HEK293 (cell line): ENCODE results near the gene PYCR2.

Source experiments
- CTCF ChIA-PET: fragments of 350-600 bp; formaldehyde crosslinking; extraction: SDS; loops from one replicate; lab custom pipeline; 2021; ENCODE audit warnings: antibody characterized with exemption; lab: Yijun Ruan, JAX
- POLR2A ChIA-PET: fragments of 300-600 bp; formaldehyde crosslinking; extraction: SDS; loops from one replicate; lab custom pipeline; 2020; ENCODE audit warnings: antibody characterized with exemption, inconsistent platforms; lab: Yijun Ruan, JAX
- H3K27ac ChIP-seq: fragments of 200-500 bp; sonication (Bioruptor generic); 2 replicates; pipeline ENCODE4 v1.5.1; 2014; ENCODE audit warnings: low read depth, low read length, control low read depth, inconsistent platforms; ENCODE audit errors: extremely low read depth
- H3K36me3 ChIP-seq, 2 experiments: fragments of 200-500 bp in 1 of 2; sonication (Bioruptor generic) in 1 of 2; 1 replicate in 1 of 2; 2 replicates in 1 of 2; pipeline ENCODE4 v1.5.1; 2014 to 2017; ENCODE audit warnings: inconsistent platforms in 2 of 2, low read length in 2 of 2; ENCODE audit not compliant: control insufficient read depth in 2 of 2, insufficient read depth in 1 of 2
- H3K4me1 ChIP-seq: fragments of 200-500 bp; sonication (Bioruptor generic); 2 replicates; pipeline ENCODE4 v1.5.1; 2014; ENCODE audit warnings: mild to moderate bottlenecking, low read length, inconsistent platforms; ENCODE audit not compliant: control insufficient read depth, insufficient read depth
- H3K4me3 ChIP-seq: 2 replicates; pipeline ENCODE4 v1.5.1; 2011; ENCODE audit warnings: low read depth, mild to moderate bottlenecking, control low read depth, low read length, moderate library complexity
- H3K9me3 ChIP-seq: fragments of 200-500 bp; sonication (Bioruptor generic); 2 replicates; pipeline ENCODE4 v1.5.1; 2014; ENCODE audit warnings: low read depth, low read length, inconsistent platforms; ENCODE audit not compliant: control insufficient read depth, insufficient read depth
- CTCF ChIP-seq: fragments of 450-650 bp; formaldehyde crosslinking; IDR thresholded peaks from 2 replicates; pipeline ENCODE4 v1.5.1; 2016; ENCODE audit warnings: missing biosample characterization, missing genetic modification characterization
- EGR2 ChIP-seq: fragments of 450-650 bp; formaldehyde crosslinking; IDR thresholded peaks from 2 replicates; pipeline ENCODE4 v1.5.1; 2016; ENCODE audit warnings: low read depth, missing biosample characterization, missing genetic modification characterization
- HIC1 ChIP-seq: fragments of 450-650 bp; formaldehyde crosslinking; IDR thresholded peaks from 2 replicates; pipeline ENCODE4 v1.5.1; 2016; ENCODE audit warnings: missing biosample characterization, missing genetic modification characterization
- PATZ1 ChIP-seq: fragments of 450-650 bp; formaldehyde crosslinking; IDR thresholded peaks from 2 replicates; pipeline ENCODE4 v1.5.1; 2016; ENCODE audit warnings: missing biosample characterization, missing genetic modification characterization
- RBAK ChIP-seq: fragments of 450-650 bp; formaldehyde crosslinking; IDR thresholded peaks from 2 replicates; pipeline ENCODE4 v1.5.1; 2016; ENCODE audit warnings: missing biosample characterization, missing genetic modification characterization
- SP3 ChIP-seq: fragments of 450-650 bp; formaldehyde crosslinking; IDR thresholded peaks from 2 replicates; pipeline ENCODE4 v1.5.1; 2016; ENCODE audit warnings: missing biosample characterization, missing genetic modification characterization
- ZBTB26 ChIP-seq: fragments of 450-650 bp; formaldehyde crosslinking; optimal IDR thresholded peaks from 2 replicates; pipeline ENCODE3; 2016; ENCODE audit warnings: missing biosample characterization, mild to moderate bottlenecking, missing genetic modification characterization
- ZNF169 ChIP-seq: fragments of 450-650 bp; formaldehyde crosslinking; IDR thresholded peaks from 2 replicates; pipeline ENCODE4 v1.5.1; 2016; ENCODE audit warnings: missing biosample characterization, missing genetic modification characterization
- ZNF2 ChIP-seq: fragments of 450-650 bp; formaldehyde crosslinking; IDR thresholded peaks from 2 replicates; pipeline ENCODE4 v1.5.1; 2016; ENCODE audit warnings: missing biosample characterization, missing genetic modification characterization
- ZNF202 ChIP-seq: fragments of 450-650 bp; formaldehyde crosslinking; IDR thresholded peaks from 2 replicates; pipeline ENCODE4 v1.5.1; 2016; ENCODE audit warnings: missing biosample characterization, missing genetic modification characterization, borderline replicate concordance
- ZNF324 ChIP-seq: fragments of 450-650 bp; formaldehyde crosslinking; IDR thresholded peaks from 2 replicates; pipeline ENCODE4 v1.5.1; 2016; ENCODE audit warnings: missing biosample characterization, missing genetic modification characterization
- ZNF391 ChIP-seq: fragments of 450-650 bp; formaldehyde crosslinking; IDR thresholded peaks from 2 replicates; pipeline ENCODE4 v1.5.1; 2016; ENCODE audit warnings: low read depth, missing biosample characterization, missing genetic modification characterization, borderline replicate concordance
- ZNF404 ChIP-seq: fragments of 450-650 bp; formaldehyde crosslinking; IDR thresholded peaks from 2 replicates; pipeline ENCODE4 v1.5.1; 2017; ENCODE audit warnings: missing biosample characterization, missing genetic modification characterization
- ZNF426 ChIP-seq: fragments of 450-650 bp; formaldehyde crosslinking; IDR thresholded peaks from 2 replicates; pipeline ENCODE4 v1.5.1; 2017; ENCODE audit warnings: missing biosample characterization, missing genetic modification characterization, mild to moderate bottlenecking, inconsistent platforms, moderate library complexity
- ZNF449 ChIP-seq: fragments of 450-650 bp; formaldehyde crosslinking; IDR thresholded peaks from 2 replicates; pipeline ENCODE4 v1.5.1; 2017; ENCODE audit warnings: missing biosample characterization, mild to moderate bottlenecking, missing genetic modification characterization, moderate library complexity
- ZNF626 ChIP-seq: fragments of 450-650 bp; sonication (Bioruptor Pico); formaldehyde crosslinking; IDR thresholded peaks from 2 replicates; pipeline ENCODE4 v1.5.1; 2018; ENCODE audit warnings: missing biosample characterization, missing genetic modification characterization, inconsistent platforms
- ZNF654 ChIP-seq: fragments of 450-650 bp; formaldehyde crosslinking; IDR thresholded peaks from 2 replicates; pipeline ENCODE4 v1.5.1; 2016; ENCODE audit warnings: low read depth, missing biosample characterization, missing genetic modification characterization
- ZNF777 ChIP-seq: fragments of 450-650 bp; formaldehyde crosslinking; IDR thresholded peaks from 2 replicates; pipeline ENCODE4 v1.5.1; 2017; ENCODE audit warnings: missing biosample characterization, missing genetic modification characterization, borderline replicate concordance
- ZXDB ChIP-seq: fragments of 450-650 bp; formaldehyde crosslinking; IDR thresholded peaks from 2 replicates; pipeline ENCODE4 v1.5.1; 2016; ENCODE audit warnings: missing biosample characterization, missing genetic modification characterization

The PYCR2 gene

GRCh38 chr1:225937048-225937968, 13.3 kb upstream of the PYCR2 start:
- ChIA-PET POLR2A (interaction anchor here (0.6 to 6.0 kb wide), 4 partner anchors 13 to 135 kb away, joined by 3 to 32 read pairs (median 10); partner anchors contain the start of gene PYCR2), CTCF (interaction anchor here (0.6 to 1.8 kb wide), 8 partner anchors 24 to 463 kb away, joined by 3 to 6 read pairs (median 3); no protein-coding TSS in a partner anchor)
- TF ChIP-seq ZBTB26 (tag by site-specific recombination) (no peak), HIC1 (tag by site-specific recombination) (0 out of 2 replicates have a peak, but pooled peaks have one; percentile 16)
- no peak overlapping the region for H3K4me3 ChIP-seq
- H3K4me1 ChIP-seq: no peaks in the 10 kb centered on the region
- no peaks in the 10 kb centered on the region for H3K36me3 ChIP-seq
- no peak overlapping the region for H3K27ac ChIP-seq
- no peaks in the 10 kb centered on the region for H3K9me3 ChIP-seq

- Histone ChIP-seq H3K4me1 (no peaks in the 10 kb centered on the region), H3K9me3 (no peaks in the 10 kb centered on the region), H3K36me3 (no peaks in the 10 kb centered on the region), H3K4me3 (no peak overlapping the region), H3K27ac (no peak overlapping the region)
- no peak for TF ChIP-seq PATZ1 (tag by site-specific recombination)
- TF ChIP-seq ZXDB (tag by site-specific recombination): no peak
- no peak for TF ChIP-seq CTCF (tag by site-specific recombination)
- TF ChIP-seq ZNF626 (tag by site-specific recombination): no peak
- TF ChIP-seq ZNF391: no peak
- TF ChIP-seq ZNF324 (tag by site-specific recombination): no peak
- TF ChIP-seq ZNF449 (tag by site-specific recombination): no peak
- TF ChIP-seq SP3 (tag by site-specific recombination): no peak
- TF ChIP-seq RBAK: no peak
- TF ChIP-seq ZNF654 (tag by site-specific recombination): no peak
- no peak for TF ChIP-seq ZNF202 (tag by site-specific recombination)
- TF ChIP-seq ZBTB26 (tag by site-specific recombination): no peak
- TF ChIP-seq ZNF2 (tag by site-specific recombination): no peak
- TF ChIP-seq ZNF426: no peak
- TF ChIP-seq ZNF777 (tag by site-specific recombination): no peak
- no peak for TF ChIP-seq EGR2 (tag by site-specific recombination)
- TF ChIP-seq ZNF169 (tag by site-specific recombination): no peak
- TF ChIP-seq ZNF404 (tag by site-specific recombination): no peak
- POLR2A ChIA-PET: interaction anchor here (6.0 kb wide), 1 partner anchor 13 kb away, joined by 32 read pairs; the partner anchor contains the start of gene PYCR2
- CTCF ChIA-PET: interaction anchor here (0.5 to 0.8 kb wide), 3 partner anchors 37 to 476 kb away, joined by 3 to 6 read pairs (median 3); no protein-coding TSS in a partner anchor
Measured at GRCh38 chr1:225936523-225936922, 12.5 kb upstream of the PYCR2 start.
